ENCODE data around the gene FCHSD2.

The FCHSD2 gene

GRCh38 chr11:72789493-72790131 lies 352.5 kb downstream of the FCHSD2 start:
- no peaks in the 10 kb centered on the region for H3K36me3 ChIP-seq (ENCODE audit: insufficient read depth, insufficient read length, low read length)

GRCh38 chr11:72788241-72788640 lies 353.9 kb downstream of the FCHSD2 start:
- H3K4me3 ChIP-seq (ENCODE audit: insufficient read length, low read depth): no peak overlapping the region
- no peaks in the 10 kb centered on the region for H3K9me3 ChIP-seq (ENCODE audit: insufficient read depth, low read length)
- H3K9ac ChIP-seq (ENCODE audit: insufficient read length, low read depth): no peak overlapping the region
- DNase-seq (ENCODE audit: low read depth, low spot score): no peak
- TF ChIP-seq SUZ12 (IDR thresholded peaks at IDR 0.05; ENCODE audit: extremely low read depth, insufficient read depth, insufficient read length) (no peak), ZNF274 (IDR thresholded peaks at IDR 0.05; ENCODE audit: low read depth, low read length) (no peak), YY1 (IDR thresholded peaks at IDR 0.05; ENCODE audit: insufficient read depth, insufficient read length) (no peak)
- H3K4me1 ChIP-seq (ENCODE audit: insufficient read depth, insufficient read length): peaks cover 14% of the 10 kb centered on the region
- no peaks in the 10 kb centered on the region for H3K27me3 ChIP-seq (ENCODE audit: insufficient read depth, insufficient read length)
- no peaks in the 10 kb centered on the region for H3K36me3 ChIP-seq (ENCODE audit: insufficient read depth, insufficient read length, low read length)

More at GRCh38 chr11:72789493-72790131, 352.5 kb downstream of the FCHSD2 start:
- peak overlapping the region; percentile 10 for H3K9ac ChIP-seq (ENCODE audit: insufficient read length, low read depth)
- H3K27me3 ChIP-seq (ENCODE audit: insufficient read depth, insufficient read length): no peaks in the 10 kb centered on the region
- H3K4me1 ChIP-seq (ENCODE audit: insufficient read depth, insufficient read length): peaks cover 13% of the 10 kb centered on the region
- H3K4me3 ChIP-seq (ENCODE audit: insufficient read length, low read depth): no peak overlapping the region
- no peak for DNase-seq (ENCODE audit: low read depth, low spot score)
- H3K9me3 ChIP-seq (ENCODE audit: insufficient read depth, low read length): no peaks in the 10 kb centered on the region
- TF ChIP-seq SUZ12 (IDR thresholded peaks at IDR 0.05; ENCODE audit: extremely low read depth, insufficient read depth, insufficient read length): no peak
- TF ChIP-seq ZNF274 (IDR thresholded peaks at IDR 0.05; ENCODE audit: low read depth, low read length): no peak
- no peak for TF ChIP-seq YY1 (IDR thresholded peaks at IDR 0.05; ENCODE audit: insufficient read depth, insufficient read length)

GRCh38 chr11:72787216-72788104 lies 354.7 kb downstream of the FCHSD2 start:
- DNase-seq (ENCODE audit: low read depth, low spot score): no peak
- no peaks in the 10 kb centered on the region for H3K27me3 ChIP-seq (ENCODE audit: insufficient read depth, insufficient read length)
- H3K9ac ChIP-seq (ENCODE audit: insufficient read length, low read depth): no peak overlapping the region
- H3K9me3 ChIP-seq (ENCODE audit: insufficient read depth, low read length): no peaks in the 10 kb centered on the region
- H3K4me1 ChIP-seq (ENCODE audit: insufficient read depth, insufficient read length): peaks cover 15% of the 10 kb centered on the region
- no peak overlapping the region for H3K4me3 ChIP-seq (ENCODE audit: insufficient read length, low read depth)
- TF ChIP-seq ZNF274 (IDR thresholded peaks at IDR 0.05; ENCODE audit: low read depth, low read length) (no peak), SUZ12 (IDR thresholded peaks at IDR 0.05; ENCODE audit: extremely low read depth, insufficient read depth, insufficient read length) (no peak), YY1 (IDR thresholded peaks at IDR 0.05; ENCODE audit: insufficient read depth, insufficient read length) (no peak)
- no peaks in the 10 kb centered on the region for H3K36me3 ChIP-seq (ENCODE audit: insufficient read depth, insufficient read length, low read length)

All from NT2/D1 (cell line).